HG03159 (cell line): ENCODE results near the gene PRRC2B.
A peak's percentile ranks its signal among the peaks of the same experiment; 100 is the strongest.

Experiments
- ATAC-seq: cut with Tn5 transposase; IDR thresholded peaks from one replicate; pipeline ENCODE4 v1.9.1; 2021; ENCODE audit warnings: mild to moderate bottlenecking, moderate library complexity; ENCODE audit not compliant: unreplicated experiment

PRRC2B gene

GRCh38 chr9:131482343-131483006 is 88.6 kb downstream of the PRRC2B start:
- ATAC-seq = no peak

- no peak for ATAC-seq
These were observed 89.6 kb downstream of the PRRC2B start for GRCh38 chr9:131483319-131484050.

GRCh38 chr9:131484051-131484445 is 90.2 kb downstream of the PRRC2B start:
- ATAC-seq = no peak

DNA sequence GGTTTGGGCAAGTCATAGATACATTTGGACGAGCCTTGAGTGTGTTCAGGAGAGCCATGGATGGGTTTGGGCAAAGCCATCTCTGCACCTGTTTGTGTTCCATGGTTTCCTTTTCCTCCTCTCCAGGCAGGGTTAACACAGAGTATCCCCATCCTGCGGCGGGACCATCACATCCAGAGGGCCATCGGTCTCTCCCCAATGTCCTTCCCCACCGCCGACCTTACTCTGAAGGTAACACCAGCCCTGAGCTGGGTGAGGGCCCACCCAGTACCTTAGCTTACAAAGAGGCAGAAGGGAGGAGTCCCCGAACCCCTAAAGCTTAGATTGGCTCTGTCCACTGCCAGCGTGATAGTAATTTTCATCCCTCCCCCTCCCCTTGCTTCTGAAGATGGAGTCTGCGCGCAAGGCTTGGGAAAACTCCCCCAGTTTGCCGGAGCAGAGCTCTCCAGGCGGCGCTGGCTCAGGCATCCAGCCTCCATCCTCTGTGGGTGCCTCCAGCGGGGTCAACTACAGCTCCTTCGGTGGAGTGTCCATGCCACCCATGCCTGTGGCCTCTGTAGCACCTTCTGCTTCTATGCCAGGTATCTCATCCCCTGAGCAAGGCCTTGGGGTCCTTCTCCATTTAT is 90.8 kb downstream of the PRRC2B start:
- no peak for ATAC-seq

- no peak for ATAC-seq
These were observed 91.3 kb downstream of the PRRC2B start for GRCh38 chr9:131485206-131485605.

DNA sequence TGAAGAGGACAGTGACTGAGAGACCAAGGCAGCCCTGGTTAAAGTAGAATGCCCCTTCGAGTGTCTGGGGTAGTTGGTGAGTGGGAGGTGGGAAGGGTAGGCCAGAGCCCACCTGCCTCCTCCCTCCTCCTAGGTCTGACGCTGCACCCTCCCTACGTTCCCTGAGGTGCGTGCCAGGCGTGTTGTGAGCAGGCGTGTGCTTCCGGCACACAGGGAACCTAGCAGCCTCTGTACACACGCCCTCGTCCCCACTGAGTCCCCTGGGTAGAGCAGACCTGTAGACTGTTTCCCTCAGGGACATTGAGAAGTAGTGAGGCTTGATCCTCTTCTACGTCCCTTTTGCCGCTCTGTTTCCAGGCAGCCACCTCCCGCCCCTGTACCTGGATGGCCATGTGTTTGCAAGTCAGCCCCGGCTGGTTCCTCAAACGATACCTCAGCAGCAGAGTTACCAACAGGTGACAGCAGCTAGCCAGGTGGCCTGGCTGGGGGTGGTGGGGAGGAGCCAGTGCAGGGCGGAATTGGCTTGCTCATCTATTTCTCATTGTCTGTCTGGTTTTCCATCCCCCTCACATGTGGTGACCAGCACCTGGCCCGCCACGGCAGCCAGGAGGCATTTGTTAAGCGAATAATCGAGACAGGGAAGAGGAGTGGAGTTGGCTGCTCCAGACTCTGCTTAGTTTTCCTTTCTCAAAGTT is 92.0 kb downstream of the PRRC2B start:
- no peak for ATAC-seq

GRCh38 chr9:131487001-131487400 is 93.1 kb downstream of the PRRC2B start:
- no peak for ATAC-seq

DNA sequence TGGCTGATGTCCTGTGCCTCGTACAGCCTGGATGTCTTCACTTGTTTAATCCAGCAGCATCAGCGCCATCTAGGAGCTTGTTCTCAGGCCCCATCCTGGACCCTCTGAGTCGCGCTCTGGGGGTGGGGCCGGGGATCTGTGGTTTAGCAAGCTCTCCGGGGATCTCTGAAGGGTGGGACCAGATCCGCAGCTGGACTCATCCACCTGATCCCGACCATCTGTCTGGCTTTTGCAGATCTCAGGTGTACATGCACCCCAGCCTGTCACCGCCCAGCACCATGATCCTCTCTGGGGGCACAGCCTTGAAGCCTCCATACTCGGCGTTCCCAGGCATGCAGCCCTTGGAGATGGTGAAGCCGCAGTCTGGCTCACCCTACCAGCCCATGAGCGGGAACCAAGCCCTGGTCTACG is 93.7 kb downstream of the PRRC2B start:
- no peak for ATAC-seq

DNA sequence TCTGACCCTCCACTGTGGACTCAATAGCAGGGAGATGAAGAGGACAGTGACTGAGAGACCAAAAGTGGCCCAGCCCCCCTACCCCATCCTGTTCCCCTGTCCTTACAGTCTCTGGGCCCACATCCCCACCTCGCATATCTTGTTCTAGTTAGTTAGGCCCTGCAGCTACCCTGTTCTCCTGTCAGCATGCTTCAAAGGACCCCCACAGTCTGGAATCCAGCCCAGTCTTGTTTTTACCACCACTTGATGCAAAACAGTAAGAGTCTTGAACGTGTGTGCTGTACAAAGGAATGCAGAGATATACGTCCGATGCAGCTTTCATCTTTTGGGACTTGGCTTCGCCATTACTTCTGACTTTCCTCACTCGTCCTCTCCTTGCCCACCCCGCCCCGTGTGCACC is 96.6 kb downstream of the PRRC2B start:
- no peak for ATAC-seq

DNA sequence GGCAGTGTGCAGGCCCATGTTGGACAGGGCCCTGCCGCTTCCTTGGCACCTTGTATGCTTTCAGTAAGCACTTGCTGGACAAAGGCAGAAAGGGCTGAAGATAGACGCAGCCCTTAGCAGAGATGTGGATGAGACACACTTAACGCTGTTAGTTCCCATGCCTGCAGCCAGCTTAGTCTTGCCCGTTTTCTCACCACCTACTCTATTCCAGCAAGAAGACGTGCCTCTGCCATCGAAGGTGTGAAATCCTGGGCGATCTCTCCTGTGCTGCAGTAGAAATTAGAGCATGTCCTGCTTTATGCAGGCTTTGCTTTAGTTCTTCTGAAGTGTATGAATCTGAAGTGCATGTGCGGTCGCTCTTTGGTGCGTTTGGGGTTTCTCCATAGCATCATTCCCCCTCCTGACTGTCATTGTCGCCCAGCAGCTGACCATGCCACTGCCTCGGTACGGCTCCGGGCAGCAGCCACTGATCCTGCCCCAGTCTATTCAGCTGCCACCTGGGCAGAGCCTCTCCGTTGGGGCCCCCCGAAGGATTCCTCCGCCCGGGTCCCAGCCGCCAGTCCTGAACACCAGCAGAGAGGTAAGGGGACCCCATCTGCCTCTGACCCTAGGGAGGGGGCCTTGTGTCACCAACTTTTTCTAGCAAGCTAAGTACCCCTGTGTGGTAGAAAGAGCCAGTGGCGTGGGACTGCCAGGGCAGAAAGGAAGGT is 97.3 kb downstream of the PRRC2B start:
- ATAC-seq = no peak

GRCh38 chr9:131492070-131492469 is 98.2 kb downstream of the PRRC2B start:
- ATAC-seq = no peak

DNA sequence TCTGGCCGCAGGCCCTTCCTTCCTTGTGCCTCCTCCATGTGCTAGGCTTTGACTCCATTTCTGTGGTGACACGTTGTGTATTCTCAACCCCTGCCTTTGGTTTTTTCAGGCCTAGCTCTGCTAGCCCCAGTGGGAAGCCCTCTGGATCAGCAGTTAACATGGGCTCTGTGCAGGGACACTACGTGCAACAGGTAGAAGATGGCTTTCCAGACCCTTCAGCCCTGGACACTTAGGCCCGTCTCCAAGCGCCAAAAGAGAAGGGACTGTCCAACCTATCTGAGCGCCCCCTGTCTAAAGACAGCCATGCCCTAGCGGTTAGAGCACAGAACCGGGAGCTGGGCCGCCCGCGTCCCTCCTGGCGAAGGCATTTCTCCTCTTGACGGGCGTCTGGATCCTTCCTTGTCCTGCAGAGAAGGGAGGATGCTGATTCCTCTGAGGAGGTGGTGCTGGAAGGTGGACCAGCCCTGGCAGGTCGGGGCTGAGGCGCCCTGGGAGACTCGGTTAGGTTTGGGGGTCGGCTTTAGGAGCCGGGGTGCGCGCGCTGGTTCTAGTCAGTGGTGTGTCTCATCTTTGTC is 100.5 kb downstream of the PRRC2B start:
- ATAC-seq = no peak

- ATAC-seq = no peak
These were observed 101.9 kb downstream of the PRRC2B start for GRCh38 chr9:131495785-131496184.

GRCh38 chr9:131496844-131497405 is 103.0 kb downstream of the PRRC2B start:
- no peak for ATAC-seq

DNA sequence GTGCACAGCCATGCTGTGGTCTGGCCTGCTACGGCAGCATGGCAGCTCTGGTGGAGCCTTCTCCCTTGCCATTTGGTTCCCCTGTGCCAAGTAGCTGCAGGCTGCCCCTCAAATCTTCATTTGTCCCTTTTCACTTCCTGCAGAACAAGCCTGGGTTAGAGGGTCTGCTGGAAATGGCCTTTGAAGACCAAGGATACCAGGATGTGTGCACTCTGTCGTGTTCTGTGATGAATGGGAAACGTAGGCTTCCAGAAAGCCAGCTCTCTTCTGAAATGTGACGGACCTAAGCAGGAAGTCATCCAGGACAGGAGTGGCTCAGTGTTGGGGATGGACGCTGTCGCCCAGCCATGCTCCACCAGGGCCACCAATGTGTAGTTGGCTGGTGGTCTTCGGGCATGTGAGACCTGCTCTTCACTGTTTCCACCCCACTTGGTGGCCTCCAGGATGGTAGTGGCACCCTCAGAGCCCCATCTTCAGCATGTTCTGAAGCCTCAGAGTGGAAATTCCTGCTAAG is 105.4 kb downstream of the PRRC2B start:
- no peak for ATAC-seq

- ATAC-seq = no peak
These were observed 106.5 kb downstream of the PRRC2B start for GRCh38 chr9:131500377-131500776.

- ATAC-seq = no peak
These were observed 107.2 kb downstream of the PRRC2B start for GRCh38 chr9:131500939-131501541.

DNA sequence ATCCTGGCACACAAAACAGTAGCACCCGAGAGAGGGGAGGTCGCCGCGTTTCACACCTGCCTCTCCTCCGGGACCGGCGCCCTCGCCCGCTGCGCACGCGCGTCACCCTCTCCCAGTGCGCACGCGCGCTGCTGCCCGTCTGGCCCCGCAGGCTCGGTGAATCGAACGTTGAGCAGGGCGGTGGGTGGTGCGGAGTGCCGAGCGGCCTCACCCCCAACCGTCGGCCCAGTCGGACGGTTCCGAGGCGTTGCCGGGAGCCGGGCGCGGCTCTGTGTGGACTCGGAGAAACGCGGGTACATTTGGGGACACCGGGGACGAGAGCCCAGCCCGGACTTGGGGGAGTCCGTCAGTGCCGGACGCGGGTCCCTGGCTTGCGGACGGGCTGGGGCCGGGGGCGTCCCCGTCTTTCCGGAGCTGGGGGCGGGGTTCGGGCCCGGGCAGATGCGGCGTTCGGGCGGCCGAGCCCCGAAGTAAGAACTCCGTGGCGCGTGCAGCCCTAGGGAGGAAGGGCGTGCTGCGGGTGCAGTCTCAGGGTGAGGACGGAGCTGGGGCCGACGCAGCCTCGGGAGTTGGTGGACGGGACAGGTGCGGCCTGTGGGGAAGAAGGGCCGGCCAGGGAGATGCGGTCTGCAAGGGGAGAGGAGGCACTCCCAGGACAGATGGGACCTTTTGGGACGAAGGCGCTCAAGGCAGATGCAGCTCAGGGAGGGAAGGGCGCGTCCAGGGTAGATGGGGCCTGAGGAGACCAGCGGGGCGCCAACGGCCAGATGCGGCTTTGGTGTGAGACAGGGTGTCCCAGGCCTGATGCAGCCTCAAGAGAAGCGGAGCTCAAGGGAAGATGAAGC is 109.1 kb downstream of the PRRC2B start, which contains the start of gene POMT1:
Gene POMT1, plus strand, starts transcription at position 138 of the 845 bp plus-strand sequence. CDS start 1,301 bp downstream, outside the sequence.
- peak; percentile 82 for ATAC-seq
